Right cardiac atrium (tissue), 5 donors: ENCODE data around the gene GCNT1. TPM values are rescaled to one million over a fixed set of nuclear protein-coding genes. Genes with fewer than 3 reads are reported as not detected.
"Not testable (repeated sequence)": the region's sequence is repeated elsewhere in the genome, so short reads cannot be mapped to it uniquely, and the experiment has no call there.

ENCODE experiments used
- ATAC-seq, 2 donors: fragments of 200-7000 bp; cut with Tn5 transposase; one replicate each; pipeline versions ENCODE4 v1.8.0 to v1.9.1; 2020; ENCODE audit warnings: moderate library complexity in 2 of 2, mild to moderate bottlenecking in 1 of 2
- DNase-seq, 3 donors: peaks; one replicate each; pipeline ENCODE4 v3.0.0-alpha.2; 2020
- H3K27ac ChIP-seq: one replicate; pipeline ENCODE4 v1.5.1; 2013; ENCODE audit warnings: mild to moderate bottlenecking, low read length, control low read depth, moderate library complexity
- H3K27me3 ChIP-seq: one replicate; pipeline ENCODE4 v1.6.1; 2013; ENCODE audit not compliant: control insufficient read depth, insufficient read depth
- H3K4me1 ChIP-seq: one replicate; pipeline ENCODE4 v1.6.1; 2013; ENCODE audit warnings: low read length; ENCODE audit not compliant: control insufficient read depth, insufficient read depth
- H3K4me3 ChIP-seq: one replicate; pipeline ENCODE4 v1.5.1; 2013; ENCODE audit warnings: low read length, control low read depth
- H3K9me3 ChIP-seq: one replicate; pipeline ENCODE4 v1.6.1; 2013; ENCODE audit warnings: low read length; ENCODE audit not compliant: control insufficient read depth
- WGBS: extraction: QIAGEN DNeasy Blood & Tissue Kit; methylation state at CpG from one replicate; pipeline ENCODE4 v1.1.7; 2013; 5-methylcytosine and 5-hydroxymethylcytosine counted together
- intact Hi-C, 4 donors: fragments of 100-400 bp; cut with DNase I; formaldehyde crosslinking; loops; one replicate each; pipeline versions ENCODE4 v1.11.0 to v1.14.0; 2022 to 2023
- polyA plus RNA-seq: library from polyadenylated mRNA; stranded (reverse); fragments of 200-250 nt; gene quantifications from one replicate; pipeline ENCODE4 v1.2.3, GENCODE V29; 2013
- total RNA-seq, 4 donors: library from RNA; stranded (reverse); fragmentation: NEBNext Ultra II Directional; extraction: Animal tissue kit (Norgen Biotek cat#: 25700); gene quantifications; one replicate each; pipeline ENCODE4 v1.2.1, GENCODE V29; 2021
- donor health status: healthy with polysubstance abuse.
- donor health status: DM: no; HTN: yes; CAD: no.
- donor health status: DM: no; HTN: no; CAD: no.
- donor health status: DM: no; HTN: yes; CAD: no; lungs with severe emphysema.
- donor health status: DM: yes; HTN: yes; CAD: no.

Gene GCNT1
- total and polyA plus RNA-seq, 5 donors = 0.91 to 5.7 (median 3.9) TPM

DNA sequence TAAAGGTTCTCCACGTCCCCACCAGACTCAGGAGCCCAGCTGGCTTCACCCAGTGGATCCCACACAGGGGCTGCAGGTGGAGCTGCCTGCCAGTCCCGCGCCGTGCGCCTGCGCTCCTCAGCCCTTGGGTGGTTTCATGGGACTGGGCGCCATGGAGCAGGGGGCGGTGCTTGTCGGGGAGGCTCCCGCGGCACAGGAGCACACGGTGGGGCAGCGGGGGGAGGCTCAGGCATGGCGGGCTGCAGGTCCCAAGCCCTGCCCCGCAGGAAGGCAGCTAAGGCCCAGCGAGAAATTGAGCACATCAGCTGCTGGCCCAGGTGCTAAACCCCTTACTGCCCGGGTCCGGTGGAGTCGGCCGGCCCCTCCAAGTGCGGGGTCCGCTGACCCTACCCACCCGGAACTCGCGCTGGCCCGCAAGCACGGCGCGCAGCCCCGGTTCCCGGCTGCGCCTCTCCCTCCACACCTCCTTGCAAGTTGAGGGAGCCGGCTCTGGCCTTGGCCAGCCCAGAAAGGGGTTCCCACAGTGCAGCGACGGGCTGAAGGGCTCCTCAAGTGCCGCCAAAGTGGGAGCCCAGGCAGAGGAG lies 64.7 kb downstream of the GCNT1 start:
- H3K4me3 ChIP-seq, H3K4me1 ChIP-seq, H3K27ac ChIP-seq, H3K27me3 ChIP-seq, H3K9me3 ChIP-seq, intact Hi-C loops, ATAC-seq: not testable (repeated sequence)
- peak in 1 of 3 donors; percentile 35 for DNase-seq
- 93% methylated on average over 36 of the region's 36 CpGs for WGBS

DNA sequence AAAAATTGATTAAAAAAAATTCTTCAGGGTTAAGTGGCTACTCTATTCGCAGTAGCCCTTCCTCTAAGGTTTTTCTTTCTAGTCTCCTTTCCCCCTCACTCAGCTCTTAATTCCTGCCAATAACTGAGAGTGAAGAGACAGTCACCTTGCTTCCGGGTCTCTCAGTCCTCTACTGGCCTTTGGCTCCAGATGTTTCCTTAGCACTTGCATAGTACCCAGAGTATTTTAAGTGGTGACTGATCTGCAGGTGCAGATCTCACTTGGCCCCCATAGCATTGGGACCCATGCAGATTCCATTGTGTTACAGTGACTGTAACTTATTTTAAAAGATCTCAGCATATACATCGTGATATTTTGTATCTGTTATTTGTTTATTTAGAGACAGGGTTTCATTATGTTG lies 66.2 kb downstream of the GCNT1 start:
- no peaks in the 10 kb centered on the region for H3K4me1 ChIP-seq
- H3K9me3 ChIP-seq = no peaks in the 10 kb centered on the region
- 80% methylated on average over 3 of the region's 3 CpGs for WGBS
- DNase-seq (no peak), ATAC-seq (no peak)
- intact Hi-C loops = no loop called here
- H3K27ac ChIP-seq = no peak overlapping the region
- no peaks in the 10 kb centered on the region for H3K27me3 ChIP-seq
- no peak overlapping the region for H3K4me3 ChIP-seq

DNA sequence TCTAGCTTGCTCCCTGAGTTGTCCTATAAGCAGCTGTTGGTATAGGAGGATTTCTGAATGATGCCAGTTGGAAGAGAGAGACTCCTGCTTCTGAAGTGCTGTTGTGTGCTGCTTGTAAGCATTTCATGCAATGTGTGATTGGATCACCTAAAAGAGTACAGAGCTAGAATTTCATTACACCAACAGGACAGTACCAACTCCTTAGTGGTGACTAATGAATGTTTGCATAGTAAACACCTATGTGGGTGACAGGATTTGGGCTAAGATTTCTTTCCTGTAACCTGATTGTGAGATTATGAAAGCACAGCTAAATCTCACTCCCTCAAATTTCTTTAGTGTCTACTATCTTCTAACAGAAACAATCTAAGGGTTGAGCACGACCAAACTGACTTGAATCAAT lies 67.0 kb downstream of the GCNT1 start:
- WGBS = 51% methylated on average over 1 of the region's 1 CpG
- no peak for ATAC-seq
- H3K4me1 ChIP-seq = no peaks in the 10 kb centered on the region
- H3K4me3 ChIP-seq = no peak overlapping the region
- H3K27me3 ChIP-seq = no peaks in the 10 kb centered on the region
- H3K9me3 ChIP-seq = no peaks in the 10 kb centered on the region
- no peak for DNase-seq
- H3K27ac ChIP-seq = no peak overlapping the region
- intact Hi-C loops = no loop called here

GRCh38 chr9:76528056-76528455 lies 69.1 kb downstream of the GCNT1 start:
- Histone ChIP-seq H3K9me3 (no peaks in the 10 kb centered on the region), H3K4me3 (no peak overlapping the region), H3K27ac (no peak overlapping the region), H3K4me1 (no peaks in the 10 kb centered on the region), H3K27me3 (no peaks in the 10 kb centered on the region)
- ATAC-seq (no peak), DNase-seq (no peak)
- intact Hi-C loops = no loop called here
- WGBS = 91% methylated on average over 7 of the region's 7 CpGs

DNA sequence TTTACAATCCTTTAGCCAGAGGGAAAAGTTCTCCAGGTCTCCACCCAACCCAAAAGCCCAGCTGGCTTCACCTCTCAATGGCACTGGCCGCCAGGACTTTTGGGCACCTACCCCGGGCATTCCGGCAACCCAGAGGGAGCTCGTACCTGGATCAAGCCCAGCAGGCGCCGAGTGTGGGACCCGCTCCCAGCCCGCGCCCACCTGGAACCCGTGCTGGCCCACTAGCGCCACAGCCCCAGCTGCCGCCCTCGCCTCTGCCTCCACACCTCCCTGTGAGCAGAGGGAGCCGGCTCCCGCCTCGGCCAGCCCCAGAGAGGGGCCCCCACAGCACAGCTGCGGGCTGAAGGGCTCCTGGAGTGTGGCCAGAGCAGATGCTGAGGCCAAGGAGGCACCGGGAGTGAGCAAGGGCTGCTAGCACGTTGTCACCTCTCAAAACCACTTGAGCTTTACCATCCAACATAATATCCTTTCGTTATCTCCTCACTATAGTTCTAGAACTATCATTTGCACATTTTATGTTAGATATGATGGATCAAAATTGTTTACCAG lies 69.7 kb downstream of the GCNT1 start:
- intact Hi-C loops = no loop called here
- peak in 1 of 2 donors; percentile 47 for ATAC-seq
- no peaks in the 10 kb centered on the region for H3K4me1 ChIP-seq
- no peaks in the 10 kb centered on the region for H3K27me3 ChIP-seq
- no peak overlapping the region for H3K27ac ChIP-seq
- no peaks in the 10 kb centered on the region for H3K9me3 ChIP-seq
- no peak overlapping the region for H3K4me3 ChIP-seq
- WGBS = 81% methylated on average over 20 of the region's 20 CpGs
- peak in 2 of 3 donors; percentile 39 to 48 for DNase-seq

DNA sequence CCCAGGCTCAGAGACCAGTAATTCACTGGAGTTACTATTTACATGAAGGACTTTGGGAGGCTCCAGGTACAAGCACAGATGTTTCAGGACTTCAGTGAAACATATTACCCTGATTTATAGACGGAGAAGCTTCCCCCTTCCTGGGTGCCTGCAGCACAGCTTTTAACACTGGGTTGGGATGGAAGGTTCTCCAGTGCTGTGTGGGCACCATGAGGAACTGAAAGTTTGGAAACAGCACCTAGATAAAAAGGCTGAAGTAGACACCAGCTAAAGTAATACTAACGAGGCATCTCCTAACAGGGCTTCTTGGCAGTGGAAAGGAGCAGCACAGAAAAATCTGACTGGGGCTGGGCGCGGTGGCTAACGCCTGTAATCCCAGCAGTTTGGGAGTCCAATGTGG lies 70.7 kb downstream of the GCNT1 start:
- no peaks in the 10 kb centered on the region for H3K9me3 ChIP-seq
- H3K4me3 ChIP-seq = no peak overlapping the region
- intact Hi-C loops = loop anchor here in 1 of 4 donors (10.0 kb wide), 1 partner anchor 125 kb away; no protein-coding TSS in a partner anchor
- DNase-seq (no peak), ATAC-seq (no peak)
- H3K4me1 ChIP-seq = no peaks in the 10 kb centered on the region
- no peak overlapping the region for H3K27ac ChIP-seq
- 93% methylated on average over 5 of the region's 5 CpGs for WGBS
- H3K27me3 ChIP-seq = no peaks in the 10 kb centered on the region

- peak; percentile 40 to 75 (median 51) for DNase-seq
- no peaks in the 10 kb centered on the region for H3K9me3 ChIP-seq
- no peaks in the 10 kb centered on the region for H3K4me1 ChIP-seq
- no peak overlapping the region for H3K4me3 ChIP-seq
- intact Hi-C loops = loop anchor here in 1 of 4 donors (10.0 kb wide), 1 partner anchor 124 kb away; no protein-coding TSS in a partner anchor
- ATAC-seq = peak; percentile 63 to 76
- H3K27ac ChIP-seq = no peak overlapping the region
- H3K27me3 ChIP-seq = no peaks in the 10 kb centered on the region
- WGBS = 42% methylated on average over 6 of the region's 6 CpGs
These were observed 71.6 kb downstream of the GCNT1 start for GRCh38 chr9:76530458-76531110.

GRCh38 chr9:76531231-76531780 lies 72.3 kb downstream of the GCNT1 start:
- ATAC-seq (no peak), DNase-seq (no peak)
- Histone ChIP-seq H3K4me3 (no peak overlapping the region), H3K9me3 (no peaks in the 10 kb centered on the region), H3K27me3 (no peaks in the 10 kb centered on the region), H3K27ac (no peak overlapping the region), H3K4me1 (no peaks in the 10 kb centered on the region)
- 81% methylated on average over 3 of the region's 3 CpGs for WGBS
- intact Hi-C loops = loop anchor here in 1 of 4 donors (10.0 kb wide), 1 partner anchor 123 kb away; no protein-coding TSS in a partner anchor

GRCh38 chr9:76532877-76533276 lies 73.9 kb downstream of the GCNT1 start:
- intact Hi-C loops = loop anchor here in 1 of 4 donors (10.0 kb wide), 1 partner anchor 122 kb away; no protein-coding TSS in a partner anchor
- H3K27ac ChIP-seq, H3K9me3 ChIP-seq, ATAC-seq, H3K4me1 ChIP-seq, DNase-seq, H3K4me3 ChIP-seq, H3K27me3 ChIP-seq: not testable (repeated sequence)
- 88% methylated on average over 4 of the region's 4 CpGs for WGBS

GRCh38 chr9:76534026-76534425 lies 75.0 kb downstream of the GCNT1 start:
- DNase-seq = no peak
- Histone ChIP-seq H3K4me3 (no peak overlapping the region), H3K27ac (no peak overlapping the region), H3K9me3 (no peaks in the 10 kb centered on the region), H3K27me3 (no peaks in the 10 kb centered on the region), H3K4me1 (no peaks in the 10 kb centered on the region)
- 85% methylated on average over 1 of the region's 1 CpG for WGBS
- intact Hi-C loops = loop anchor here in 1 of 4 donors (10.0 kb wide), 1 partner anchor 121 kb away; no protein-coding TSS in a partner anchor
- ATAC-seq = no peak

DNA sequence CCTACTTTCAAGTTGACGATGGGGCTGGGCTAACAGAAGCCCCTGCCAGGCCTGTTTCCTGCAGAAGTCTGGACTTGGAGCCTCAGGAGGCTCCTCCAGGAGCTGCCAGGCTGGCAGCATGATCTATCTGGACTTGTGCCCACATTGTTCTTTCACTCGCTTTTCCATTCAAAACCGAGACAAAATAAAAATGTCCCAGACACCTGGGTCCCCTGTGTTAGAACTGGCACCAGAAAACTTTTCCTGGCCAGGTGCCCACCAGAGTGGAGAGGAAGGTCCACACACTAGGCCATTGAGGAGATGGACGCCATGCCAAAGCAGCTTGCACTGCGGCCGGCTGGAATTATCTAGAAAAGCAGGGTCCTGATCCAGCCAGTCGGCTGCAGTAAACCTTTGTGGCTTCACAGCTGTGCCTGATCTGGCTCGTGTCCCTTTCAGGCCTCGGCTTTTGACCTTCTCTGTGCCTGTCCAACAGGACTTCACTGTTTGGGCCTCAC lies 78.2 kb downstream of the GCNT1 start:
- peak; percentile 82 to 84 for ATAC-seq
- intact Hi-C loops = loop anchor here in 1 of 4 donors (10.0 kb wide), 1 partner anchor 118 kb away; no protein-coding TSS in a partner anchor
- H3K27me3 ChIP-seq = no peaks in the 10 kb centered on the region
- peak; percentile 63 to 82 (median 79) for DNase-seq
- H3K4me3 ChIP-seq = no peak overlapping the region
- WGBS = 33% methylated on average over 9 of the region's 9 CpGs
- no peaks in the 10 kb centered on the region for H3K9me3 ChIP-seq
- no peaks in the 10 kb centered on the region for H3K4me1 ChIP-seq
- H3K27ac ChIP-seq = no peak overlapping the region
